GM21447 (cell line): ENCODE measurements around the gene ALPI.
"Not testable (repeated sequence)": the region's sequence is repeated elsewhere in the genome, so short reads cannot be mapped to it uniquely, and the experiment has no call there.

Source experiments
- ATAC-seq: cut with Tn5 transposase; IDR thresholded peaks from one replicate; pipeline ENCODE4 v1.9.1; 2021; ENCODE audit not compliant: unreplicated experiment

The ALPI gene

DNA sequence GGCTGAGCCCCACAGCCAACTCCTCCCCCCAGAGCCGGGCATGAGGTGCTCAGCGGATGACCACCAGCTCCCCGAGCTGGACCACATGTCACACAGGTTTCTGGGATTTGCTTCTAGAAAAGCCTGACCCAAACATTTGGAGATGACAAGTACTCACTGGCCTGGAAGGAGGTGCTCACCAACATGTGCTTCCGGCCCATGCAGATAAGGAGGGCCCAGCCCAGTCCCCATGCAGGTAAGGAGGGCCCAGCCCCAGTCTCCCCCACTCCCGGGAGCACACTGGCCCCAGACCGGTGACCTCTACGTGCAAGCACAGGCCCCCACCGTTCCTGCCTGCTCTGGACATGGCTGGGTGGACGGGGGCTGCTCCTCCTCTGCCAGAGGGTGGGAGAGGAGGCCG lies 14.0 kb upstream of the ALPI start:
- not testable (repeated sequence) for ATAC-seq

DNA sequence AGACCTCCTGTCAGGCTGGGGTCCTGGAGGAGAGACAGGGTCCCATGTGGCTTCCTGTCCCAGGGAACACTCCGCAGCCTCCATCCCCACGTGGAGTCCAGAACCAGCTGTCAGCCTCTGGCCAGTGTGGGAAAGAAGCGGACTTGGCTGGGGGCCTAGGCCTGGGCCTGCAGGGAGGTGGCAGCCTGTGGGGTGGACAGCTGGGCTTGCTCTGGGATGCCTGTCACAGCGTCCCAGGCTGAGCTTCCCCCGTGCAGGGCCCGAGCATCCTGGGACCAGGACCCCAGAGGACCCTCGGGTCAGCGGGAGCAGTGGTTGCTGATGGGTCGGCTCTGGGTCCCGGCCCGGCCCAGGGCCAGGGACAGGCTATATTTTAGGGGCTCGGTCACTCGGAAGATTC lies 13.5 kb upstream of the ALPI start:
- not testable (repeated sequence) for ATAC-seq

DNA sequence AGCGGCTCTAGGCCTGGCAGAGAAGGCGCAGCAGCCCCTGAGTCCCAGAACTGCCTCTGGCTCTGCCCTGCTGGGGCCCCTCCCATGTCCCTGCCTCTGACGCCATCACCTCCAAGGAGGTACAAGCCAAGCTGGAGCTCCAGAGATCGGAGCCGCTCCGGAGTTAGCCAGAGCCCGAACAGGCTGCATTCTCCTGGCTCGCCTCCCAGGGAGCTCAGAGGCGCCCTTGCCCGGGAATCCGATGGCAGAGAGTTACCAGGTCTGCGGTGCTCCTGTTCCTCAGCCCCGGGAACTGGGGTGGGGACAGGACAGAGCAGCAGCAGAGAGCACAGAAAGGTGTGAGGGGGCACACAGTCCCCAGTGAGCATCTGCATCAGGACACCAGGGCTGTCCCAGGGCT lies 12.9 kb upstream of the ALPI start:
- ATAC-seq = not testable (repeated sequence)

DNA sequence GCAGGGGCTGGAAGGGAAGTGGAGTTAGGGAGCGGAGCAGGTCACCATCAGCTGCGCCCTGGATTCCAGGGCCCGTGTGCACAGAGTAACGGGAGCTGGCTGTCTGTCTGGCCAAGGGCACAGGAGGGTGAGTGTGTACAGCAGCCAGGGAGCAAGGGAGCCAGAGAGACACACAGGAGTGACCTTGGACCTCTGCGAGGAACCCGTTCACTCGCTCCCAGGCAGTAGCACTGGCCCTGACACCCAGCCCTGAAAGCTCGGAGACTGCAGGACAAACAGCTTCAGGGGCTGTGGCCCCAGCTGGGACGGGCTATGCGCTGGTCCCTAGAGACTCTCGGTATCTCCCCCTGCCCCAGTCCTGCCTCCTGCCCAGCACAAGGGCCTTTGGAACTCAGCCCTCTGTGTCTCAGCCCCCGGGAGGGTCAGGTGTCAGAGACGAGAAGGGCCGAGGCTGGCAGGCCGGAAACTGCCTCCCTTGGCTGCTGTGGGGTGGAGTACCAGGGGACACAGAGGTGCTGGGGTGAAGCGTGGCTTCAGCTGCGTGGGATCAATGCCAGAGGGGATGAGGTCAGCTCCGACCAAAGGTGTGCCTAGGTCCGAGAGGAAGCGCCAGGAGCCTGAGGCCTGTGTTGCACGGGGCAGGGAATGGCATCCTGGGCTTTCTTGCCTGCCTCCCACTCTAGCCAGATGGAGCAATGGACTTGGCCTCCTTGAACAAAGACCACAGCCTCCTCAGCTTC lies 12.1 kb upstream of the ALPI start:
- not testable (repeated sequence) for ATAC-seq

DNA sequence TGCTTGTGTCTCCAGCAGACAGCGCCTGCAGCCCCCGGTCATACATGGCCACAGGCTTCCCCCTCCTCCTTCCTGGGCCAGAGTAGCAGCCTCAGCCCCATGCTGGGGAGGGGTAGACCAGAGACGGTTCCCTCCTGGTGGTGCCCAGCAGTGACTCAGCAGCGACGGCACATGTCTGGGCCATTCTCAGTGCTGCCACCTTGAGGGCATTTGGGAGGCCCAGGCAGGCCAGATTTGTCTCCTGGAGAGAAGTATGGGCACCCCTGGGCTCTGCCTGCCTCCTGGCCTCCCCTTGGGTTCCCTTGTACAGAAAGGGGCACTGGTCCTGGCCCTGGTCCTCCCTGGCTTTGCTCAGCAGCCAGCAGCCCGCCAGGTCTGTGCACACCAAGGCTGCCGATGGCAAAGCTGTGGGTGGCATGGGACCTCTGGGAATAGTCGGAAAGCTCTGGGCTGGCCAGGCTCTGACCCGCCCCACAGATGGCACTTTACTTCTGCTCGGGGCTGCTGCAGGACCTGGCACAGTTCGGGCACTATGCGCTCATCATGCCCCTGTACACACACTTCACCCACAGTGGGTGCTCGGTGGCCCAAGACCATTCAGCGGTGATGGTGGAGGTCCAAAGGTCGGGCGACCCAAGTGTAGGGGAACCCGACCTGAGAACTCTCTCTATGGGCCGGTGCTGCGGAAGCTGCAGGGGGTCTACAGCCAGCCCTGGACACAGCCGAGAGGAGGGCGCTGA lies 11.4 kb upstream of the ALPI start:
- ATAC-seq = no peak

DNA sequence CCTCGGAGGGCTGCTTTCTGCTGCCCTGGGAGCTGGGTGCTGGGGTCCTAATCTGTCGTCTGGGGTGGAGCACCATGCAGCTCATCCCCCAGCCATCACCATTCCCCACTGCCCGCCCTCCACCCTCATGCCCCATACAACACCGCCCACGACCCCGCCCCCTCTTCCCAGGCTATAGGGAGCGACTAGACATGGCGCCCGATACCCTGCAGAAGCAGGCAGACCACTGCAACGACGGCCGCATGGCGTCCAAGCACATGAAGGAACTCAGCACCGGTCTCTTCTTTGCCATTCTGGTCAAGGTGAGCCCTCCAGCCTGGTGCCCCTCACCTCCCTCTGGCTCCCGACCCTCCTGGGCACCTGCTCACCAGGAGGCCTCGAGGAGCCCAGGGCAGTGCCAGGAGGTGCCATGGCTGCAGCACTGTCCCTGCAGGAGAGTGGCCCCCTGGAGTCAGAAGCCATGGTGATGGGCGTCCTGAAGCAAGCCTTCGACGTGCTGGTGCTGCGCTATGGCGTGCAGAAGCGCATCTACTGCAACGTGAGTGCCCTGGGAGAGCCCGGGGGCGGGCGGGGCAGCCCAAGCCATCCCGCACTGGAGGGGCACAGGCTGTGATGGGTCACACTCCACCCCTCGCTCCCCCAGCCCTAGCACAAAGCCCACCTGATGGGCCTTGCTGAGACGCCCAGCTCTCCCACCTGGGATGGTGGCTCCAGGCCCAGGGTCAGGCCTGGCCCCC lies 10.6 kb upstream of the ALPI start:
- not testable (repeated sequence) for ATAC-seq

DNA sequence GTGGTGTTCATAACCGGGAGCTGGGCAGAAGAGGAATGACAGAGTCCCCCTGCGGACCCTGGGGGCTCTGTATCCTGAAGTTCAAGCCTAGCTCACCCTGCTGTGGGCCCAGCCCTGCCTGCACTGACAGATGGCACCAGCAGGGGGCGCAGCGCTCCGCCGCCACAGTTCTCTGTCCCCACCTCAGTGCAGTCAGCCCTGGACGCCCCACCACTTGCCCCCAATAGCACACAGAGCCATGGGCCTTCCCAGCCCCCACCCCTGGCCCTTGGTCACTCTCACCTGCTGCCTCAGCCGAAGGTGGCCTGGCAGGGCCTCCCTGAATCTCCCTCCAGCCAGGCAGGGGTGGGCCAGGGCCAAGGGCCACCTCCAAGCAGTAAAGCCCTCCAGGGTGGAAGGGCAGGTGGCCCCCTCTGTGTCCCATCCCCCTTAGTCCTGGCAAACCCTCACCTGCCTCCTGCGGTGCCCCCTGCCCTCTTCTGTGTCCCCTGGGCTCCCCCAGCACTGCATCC lies 9.6 kb upstream of the ALPI start:
- not testable (repeated sequence) for ATAC-seq

DNA sequence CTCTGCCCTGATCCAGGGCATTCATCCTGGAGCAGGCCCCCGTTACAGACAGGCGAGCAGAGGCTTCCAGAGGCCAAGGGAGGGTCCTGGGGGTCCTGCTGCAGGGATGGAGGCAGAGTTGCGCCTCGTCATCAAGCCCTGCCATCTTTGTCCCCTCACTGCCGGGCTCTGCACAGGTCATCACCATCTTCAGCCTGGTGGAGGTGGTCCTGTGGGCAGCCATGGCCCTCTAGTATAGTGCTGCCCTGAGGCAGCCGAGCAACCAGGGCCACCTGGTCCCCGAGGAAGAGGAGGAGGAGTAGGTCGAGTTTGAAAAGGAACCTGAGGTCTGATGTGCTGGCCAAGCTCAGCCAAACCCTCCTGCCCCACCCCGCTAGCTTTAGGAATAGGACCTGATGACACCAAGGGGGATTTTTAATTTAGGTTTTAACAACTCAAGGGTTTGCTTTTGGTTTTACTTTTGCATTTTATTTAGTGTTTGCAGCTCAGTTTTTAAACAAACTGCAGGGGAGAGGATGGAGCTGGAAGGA lies 8.8 kb upstream of the ALPI start:
- no peak for ATAC-seq

DNA sequence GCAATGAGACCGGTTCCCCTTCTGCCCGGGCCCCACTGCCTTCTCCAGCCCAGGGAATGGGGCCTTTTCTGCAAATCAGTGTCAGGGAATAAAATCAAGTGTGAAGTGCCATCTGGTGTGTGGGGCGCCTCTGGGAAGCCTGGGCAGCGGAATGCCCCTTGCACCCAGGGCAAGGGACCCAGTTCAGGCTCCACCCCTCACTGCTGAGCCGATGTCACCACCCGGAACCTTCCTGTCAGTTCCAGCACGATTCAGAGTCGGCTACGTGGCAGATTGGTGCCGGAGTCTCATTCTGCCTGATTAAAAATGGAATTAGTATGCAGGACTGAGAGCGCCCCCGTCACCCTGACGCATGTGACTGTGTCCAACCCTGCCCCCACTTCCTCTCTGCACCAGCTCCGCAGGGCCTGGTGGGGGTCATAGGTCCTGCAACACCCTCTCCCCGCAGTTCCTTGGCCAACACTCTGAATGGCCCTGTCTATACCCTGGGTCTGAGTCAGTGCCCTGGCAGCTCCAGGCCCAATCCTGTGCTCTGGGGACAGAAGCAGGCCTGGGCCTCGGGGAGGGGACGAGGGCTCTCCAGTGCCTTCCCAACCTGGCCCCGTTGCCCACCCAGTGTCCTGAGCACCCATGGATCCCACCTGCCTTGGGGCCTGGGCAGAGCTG lies 8.2 kb upstream of the ALPI start:
- no peak for ATAC-seq

DNA sequence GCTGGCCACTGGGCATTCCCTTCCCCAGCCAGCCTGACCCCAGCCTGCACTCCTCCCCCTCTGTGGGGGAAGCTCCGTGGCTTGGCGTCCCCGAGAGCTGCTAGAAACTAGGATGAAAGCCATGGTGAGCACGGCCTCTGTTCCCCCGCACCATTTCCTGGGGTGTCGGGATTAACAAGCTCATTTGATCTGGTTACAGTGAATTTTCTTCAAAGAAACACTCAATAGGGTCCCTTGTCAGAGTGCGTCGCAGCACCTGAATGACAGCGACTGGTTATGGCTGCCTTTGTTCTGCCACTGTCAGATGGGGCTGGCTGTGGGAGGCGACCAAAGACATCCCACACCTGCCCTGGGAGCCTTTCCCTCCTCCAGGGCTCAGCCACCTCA lies 7.7 kb upstream of the ALPI start:
- ATAC-seq = no peak

DNA sequence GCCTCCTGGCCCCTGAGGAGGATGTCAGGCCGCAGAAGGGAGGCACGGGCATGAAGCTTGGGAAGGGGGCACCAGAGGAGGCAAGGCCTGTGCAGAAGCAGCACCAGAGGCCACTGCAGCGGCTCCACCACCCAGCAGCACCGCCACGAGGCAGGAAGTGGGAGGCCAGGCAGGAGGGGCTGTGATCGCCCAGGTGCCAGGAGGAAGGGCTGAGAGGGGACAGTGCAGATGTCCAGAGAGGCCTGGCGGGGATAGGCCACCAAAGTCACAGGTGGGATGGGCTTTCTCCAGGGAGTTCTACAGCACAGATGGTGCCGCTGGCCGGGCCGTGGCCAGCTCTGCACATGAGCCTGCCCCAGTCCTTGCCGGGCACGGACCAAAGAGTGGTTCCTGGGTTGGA lies 6.0 kb upstream of the ALPI start:
- ATAC-seq = no peak

DNA sequence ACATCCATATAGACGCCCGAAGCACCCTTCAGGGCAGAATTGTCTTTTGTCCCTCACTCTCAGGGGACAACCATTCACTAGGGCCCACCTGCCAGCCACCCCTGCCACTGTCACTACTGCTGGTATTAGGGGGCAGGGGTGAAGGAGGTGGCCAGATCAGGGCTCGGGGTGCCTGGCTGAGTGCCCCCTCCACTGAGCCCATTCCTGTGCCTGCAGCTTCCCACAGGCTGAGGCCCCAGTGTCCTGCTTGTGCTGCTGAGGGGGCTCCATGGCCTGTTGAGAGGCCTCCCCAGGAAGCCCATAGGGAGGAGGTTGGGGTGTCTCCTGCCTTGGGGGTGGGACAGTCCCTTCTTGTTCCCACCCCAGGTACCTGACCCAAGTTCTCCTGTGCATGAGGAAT lies 4.3 kb upstream of the ALPI start:
- ATAC-seq = not testable (repeated sequence)

DNA sequence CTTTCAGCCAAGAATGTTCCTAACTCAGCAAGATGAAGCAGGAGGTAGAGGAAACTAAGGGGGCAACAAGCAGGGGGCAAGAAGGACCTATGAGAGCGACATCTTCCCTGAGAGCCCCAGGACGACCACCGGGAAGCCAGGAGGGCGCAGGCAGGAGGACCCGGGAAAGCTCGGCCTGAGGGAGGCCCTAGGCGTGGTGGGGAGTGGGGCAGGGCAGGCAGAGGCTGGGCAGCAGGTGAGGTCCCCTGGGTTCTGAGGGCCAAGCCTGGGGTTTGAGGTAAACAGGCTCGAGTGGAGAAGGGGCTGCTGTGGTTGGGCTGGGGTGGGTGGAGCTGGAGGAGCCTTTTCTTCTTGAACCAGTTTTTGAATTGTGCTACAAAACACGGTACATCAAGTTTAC lies 1.3 kb upstream of the ALPI start:
- ATAC-seq = no peak

DNA sequence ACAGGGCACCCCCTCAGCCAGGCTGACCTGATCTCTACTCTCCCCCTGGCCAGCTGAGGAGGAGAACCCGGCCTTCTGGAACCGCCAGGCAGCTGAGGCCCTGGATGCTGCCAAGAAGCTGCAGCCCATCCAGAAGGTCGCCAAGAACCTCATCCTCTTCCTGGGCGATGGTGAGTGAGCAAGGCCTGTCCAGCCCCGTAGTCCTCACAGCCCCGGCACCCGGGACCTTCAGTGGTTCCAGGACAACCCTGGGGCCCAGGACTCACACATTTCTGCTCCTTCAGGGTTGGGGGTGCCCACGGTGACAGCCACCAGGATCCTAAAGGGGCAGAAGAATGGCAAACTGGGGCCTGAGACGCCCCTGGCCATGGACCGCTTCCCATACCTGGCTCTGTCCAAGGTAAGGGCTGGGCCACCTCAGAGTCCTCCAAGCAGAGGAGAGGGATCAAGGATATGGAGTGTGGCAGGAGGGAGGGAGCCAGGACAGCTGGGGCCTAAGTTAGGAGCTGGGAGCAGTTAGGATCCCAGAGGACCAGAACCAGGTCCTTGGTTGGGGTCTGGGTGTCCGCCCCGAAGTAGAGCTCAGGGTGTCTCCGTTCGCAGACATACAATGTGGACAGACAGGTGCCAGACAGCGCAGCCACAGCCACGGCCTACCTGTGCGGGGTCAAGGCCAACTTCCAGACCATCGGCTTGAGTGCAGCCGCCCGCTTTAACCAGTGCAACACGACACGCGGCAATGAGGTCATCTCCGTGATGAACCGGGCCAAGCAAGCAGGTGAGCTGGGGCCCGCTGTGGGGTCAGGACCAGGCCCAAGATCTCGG lies 555 bp downstream of the ALPI start:
- no peak for ATAC-seq

DNA sequence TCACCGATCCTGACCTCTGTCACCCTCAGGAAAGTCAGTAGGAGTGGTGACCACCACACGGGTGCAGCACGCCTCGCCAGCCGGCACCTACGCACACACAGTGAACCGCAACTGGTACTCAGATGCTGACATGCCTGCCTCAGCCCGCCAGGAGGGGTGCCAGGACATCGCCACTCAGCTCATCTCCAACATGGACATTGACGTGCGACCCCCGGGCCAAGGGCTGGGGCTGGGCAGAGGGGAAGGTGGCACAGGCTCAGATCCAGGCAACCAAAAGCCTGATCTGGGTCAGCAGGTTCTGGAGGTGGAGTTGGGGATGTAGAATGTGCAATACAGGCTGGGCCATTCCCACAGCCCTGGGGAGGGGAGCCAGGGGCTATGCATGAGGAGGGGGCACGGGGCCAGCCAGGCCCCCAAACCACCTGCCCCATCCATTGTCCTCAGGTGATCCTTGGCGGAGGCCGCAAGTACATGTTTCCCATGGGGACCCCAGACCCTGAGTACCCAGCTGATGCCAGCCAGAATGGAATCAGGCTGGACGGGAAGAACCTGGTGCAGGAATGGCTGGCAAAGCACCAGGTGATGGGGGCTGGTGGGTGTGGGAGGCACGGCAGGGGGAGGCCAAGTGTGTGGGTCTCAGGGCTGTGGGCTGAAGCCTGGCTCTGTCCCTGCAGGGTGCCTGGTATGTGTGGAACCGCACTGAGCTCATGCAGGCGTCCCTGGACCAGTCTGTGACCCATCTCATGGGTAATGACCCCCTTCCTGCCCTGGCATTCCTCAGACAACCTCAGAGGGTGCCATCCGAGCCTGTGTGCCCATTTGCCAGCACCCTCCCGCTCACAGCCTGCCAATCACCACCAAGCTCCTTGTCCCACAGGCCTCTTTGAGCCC lies 1.4 kb downstream of the ALPI start:
- ATAC-seq = no peak

DNA sequence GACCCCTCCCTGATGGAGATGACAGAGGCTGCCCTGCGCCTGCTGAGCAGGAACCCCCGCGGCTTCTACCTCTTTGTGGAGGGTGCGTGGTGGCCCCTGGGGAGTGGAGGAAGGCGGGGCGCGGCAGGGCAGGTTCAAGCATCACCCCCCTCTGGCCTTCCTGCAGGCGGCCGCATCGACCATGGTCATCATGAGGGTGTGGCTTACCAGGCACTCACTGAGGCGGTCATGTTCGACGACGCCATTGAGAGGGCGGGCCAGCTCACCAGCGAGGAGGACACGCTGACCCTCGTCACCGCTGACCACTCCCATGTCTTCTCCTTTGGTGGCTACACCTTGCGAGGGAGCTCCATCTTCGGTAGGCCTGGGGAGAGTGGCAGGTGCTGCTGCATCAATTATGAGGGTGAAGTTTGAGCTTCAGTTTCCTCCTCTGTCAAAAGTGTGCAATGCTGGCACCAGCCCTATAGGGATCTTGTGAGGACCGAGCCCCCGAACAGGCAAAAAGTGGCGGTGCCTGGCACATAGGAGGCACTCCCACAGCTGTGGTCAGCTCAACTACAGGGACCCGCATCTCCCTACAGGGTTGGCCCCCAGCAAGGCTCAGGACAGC lies 2.2 kb downstream of the ALPI start:
- ATAC-seq = no peak

DNA sequence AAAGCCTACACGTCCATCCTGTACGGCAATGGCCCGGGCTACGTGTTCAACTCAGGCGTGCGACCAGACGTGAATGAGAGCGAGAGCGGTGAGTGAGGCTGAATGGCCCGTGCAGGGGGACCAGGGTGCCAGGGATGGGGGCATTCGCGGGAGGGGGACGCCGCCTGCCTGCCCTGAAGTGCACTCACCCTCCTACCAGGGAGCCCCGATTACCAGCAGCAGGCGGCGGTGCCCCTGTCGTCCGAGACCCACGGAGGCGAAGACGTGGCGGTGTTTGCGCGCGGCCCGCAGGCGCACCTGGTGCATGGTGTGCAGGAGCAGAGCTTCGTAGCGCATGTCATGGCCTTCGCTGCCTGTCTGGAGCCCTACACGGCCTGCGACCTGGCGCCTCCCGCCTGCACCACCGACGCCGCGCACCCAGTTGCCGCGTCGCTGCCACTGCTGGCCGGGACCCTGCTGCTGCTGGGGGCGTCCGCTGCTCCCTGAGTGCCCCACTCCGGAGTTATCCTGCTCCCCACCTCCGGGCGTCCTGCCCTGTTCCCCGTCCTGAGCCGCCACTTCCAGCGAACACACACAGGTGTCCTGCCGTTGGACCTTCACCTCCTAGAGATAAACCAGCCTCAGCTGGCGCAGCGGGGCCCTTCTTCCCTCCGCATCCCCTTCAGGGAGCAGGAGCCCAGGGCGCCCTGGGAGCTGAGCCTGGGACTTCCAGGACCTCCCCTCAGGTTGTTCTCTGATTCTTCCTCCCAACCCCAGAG lies 2.9 kb downstream of the ALPI start:
- no peak for ATAC-seq
